MM.1S (cell line): ENCODE measurements around the gene CREBBP.

Experiments
- DNase-seq: peaks from one replicate; pipeline ENCODE4 v3.0.0-alpha.2; 2015
- H2AFZ ChIP-seq: fragments of 300-600 bp; sonication (generic); 2 replicates; pipeline ENCODE4 v1.6.0; 2016; ENCODE audit warnings: antibody characterized with exemption, low read length
- H3F3A ChIP-seq: fragments of 300-600 bp; sonication (generic); 2 replicates; pipeline ENCODE4 v1.6.1; 2016; ENCODE audit warnings: mild to moderate bottlenecking, antibody characterized with exemption, low read length, moderate library complexity, mixed read lengths; ENCODE audit not compliant: insufficient read depth
- H3K27ac ChIP-seq: fragments of 300-600 bp; sonication (generic); 2 replicates; pipeline ENCODE4 v1.5.1; 2016; ENCODE audit warnings: mild to moderate bottlenecking, low read length
- H3K27me3 ChIP-seq: fragments of 300-600 bp; sonication (generic); replicated peaks from 2 replicates; pipeline ENCODE4 v1.6.0; 2016; ENCODE audit warnings: low read length; ENCODE audit not compliant: insufficient read depth
- H3K36me3 ChIP-seq: fragments of 300-600 bp; sonication (generic); replicated peaks from 2 replicates; pipeline ENCODE4 v1.6.1; 2016; ENCODE audit warnings: mild to moderate bottlenecking, low read length, mixed read lengths; ENCODE audit not compliant: insufficient read depth
- H3K4me1 ChIP-seq: fragments of 300-600 bp; sonication (generic); 2 replicates; pipeline ENCODE4 v1.6.1; 2016; ENCODE audit warnings: low read length, mixed read lengths
- H3K4me2 ChIP-seq: fragments of 300-600 bp; sonication (generic); 2 replicates; pipeline ENCODE4 v1.6.0; 2016; ENCODE audit warnings: low read depth, low read length
- H3K4me3 ChIP-seq: fragments of 300-600 bp; sonication (generic); 2 replicates; pipeline ENCODE4 v1.5.1; 2016; ENCODE audit warnings: low read length, mixed read lengths
- H3K79me2 ChIP-seq: fragments of 300-600 bp; sonication (generic); 2 replicates; pipeline ENCODE4 v1.6.1; 2016; ENCODE audit warnings: mixed run types, low read length, mixed read lengths
- H3K9ac ChIP-seq: fragments of 300-600 bp; sonication (generic); 2 replicates; pipeline ENCODE4 v1.6.1; 2016; ENCODE audit warnings: low read length, mixed read lengths
- H3K9me2 ChIP-seq: fragments of 300-600 bp; sonication (generic); replicated peaks from 2 replicates; pipeline ENCODE4 v1.6.1; 2016; ENCODE audit warnings: mild to moderate bottlenecking, low read length, mixed read lengths; ENCODE audit not compliant: insufficient read depth
- H3K9me3 ChIP-seq: fragments of 300-600 bp; sonication (generic); replicated peaks from 2 replicates; pipeline ENCODE4 v1.6.1; 2016; ENCODE audit warnings: mild to moderate bottlenecking, low read length, mixed read lengths; ENCODE audit not compliant: insufficient read depth
- H4K20me1 ChIP-seq: fragments of 300-600 bp; sonication (generic); 2 replicates; pipeline ENCODE4 v1.6.1; 2016; ENCODE audit warnings: mild to moderate bottlenecking, low read length, moderate library complexity, mixed read lengths; ENCODE audit not compliant: insufficient read depth
- EZH2 ChIP-seq: fragments of 300-600 bp; sonication (generic); optimal IDR thresholded peaks from 2 replicates; pipeline ENCODE3; 2017; ENCODE audit warnings: low read depth, mild to moderate bottlenecking, antibody characterized with exemption, low read length, mixed read lengths
- EZH2phosphoT487 ChIP-seq: fragments of 300-600 bp; sonication (generic); IDR thresholded peaks from 2 replicates; pipeline ENCODE4 v1.6.1; 2018; ENCODE audit warnings: antibody characterized with exemption, low read length
- TF ChIP-seq, protein P1 (sequence below): fragments of 300-600 bp; sonication (generic); IDR thresholded peaks from 2 replicates; pipeline ENCODE4 v1.5.1; 2016; ENCODE audit warnings: antibody characterized with exemption, low read length, mixed read lengths

Gene CREBBP

DNA sequence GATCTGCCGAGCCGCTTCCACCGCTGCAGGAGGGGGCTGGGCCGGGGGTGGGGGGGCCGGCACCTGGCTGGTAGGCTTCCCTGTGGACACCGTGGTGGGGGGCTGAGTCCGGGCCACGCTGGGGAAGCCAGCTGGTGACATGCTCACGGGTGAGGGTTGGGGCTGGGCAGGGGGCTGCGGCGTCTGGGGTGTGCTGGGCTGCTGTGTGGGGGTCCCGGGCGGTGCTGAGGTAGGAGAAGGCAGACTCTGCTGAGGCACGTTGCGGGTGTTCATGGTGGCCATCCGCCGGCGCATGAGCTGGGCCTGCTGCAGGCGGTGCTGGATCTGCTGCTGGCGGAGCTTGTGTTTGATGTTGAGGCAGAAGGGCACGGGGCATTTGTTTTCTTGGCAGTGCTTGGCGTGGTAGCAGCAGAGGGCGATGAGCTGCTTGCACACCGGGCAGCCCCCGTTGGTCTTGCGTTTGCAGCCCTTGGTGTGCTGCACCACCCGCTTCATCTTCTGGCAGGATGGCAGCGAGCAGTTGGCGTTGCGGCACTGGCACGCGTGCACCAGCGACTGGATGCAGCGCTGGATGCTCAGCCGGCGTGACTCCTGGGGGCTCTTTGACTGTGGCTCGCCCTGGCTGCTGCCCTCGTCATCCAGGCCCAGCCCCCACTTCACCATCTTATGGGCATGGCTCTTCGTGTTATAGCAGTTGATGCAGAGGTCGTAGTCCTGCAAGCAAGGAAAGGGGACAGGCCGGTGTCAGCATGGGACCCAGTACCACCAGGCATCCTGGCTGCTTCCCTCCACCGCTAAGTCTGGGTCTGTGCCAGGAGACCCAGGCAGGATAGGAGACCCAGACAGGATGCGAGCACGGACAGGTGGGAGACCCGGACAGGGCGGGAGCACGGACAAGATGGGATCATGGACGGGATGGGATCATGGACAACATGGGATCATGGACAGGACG lies 151.1 kb downstream of the CREBBP start:
- no peaks in the 10 kb centered on the region for H3K4me1 ChIP-seq
- H3K4me3 ChIP-seq, result no peak overlapping the region
- no peak for TF ChIP-seq EZH2phosphoT487
- TF ChIP-seq, protein P1, sequence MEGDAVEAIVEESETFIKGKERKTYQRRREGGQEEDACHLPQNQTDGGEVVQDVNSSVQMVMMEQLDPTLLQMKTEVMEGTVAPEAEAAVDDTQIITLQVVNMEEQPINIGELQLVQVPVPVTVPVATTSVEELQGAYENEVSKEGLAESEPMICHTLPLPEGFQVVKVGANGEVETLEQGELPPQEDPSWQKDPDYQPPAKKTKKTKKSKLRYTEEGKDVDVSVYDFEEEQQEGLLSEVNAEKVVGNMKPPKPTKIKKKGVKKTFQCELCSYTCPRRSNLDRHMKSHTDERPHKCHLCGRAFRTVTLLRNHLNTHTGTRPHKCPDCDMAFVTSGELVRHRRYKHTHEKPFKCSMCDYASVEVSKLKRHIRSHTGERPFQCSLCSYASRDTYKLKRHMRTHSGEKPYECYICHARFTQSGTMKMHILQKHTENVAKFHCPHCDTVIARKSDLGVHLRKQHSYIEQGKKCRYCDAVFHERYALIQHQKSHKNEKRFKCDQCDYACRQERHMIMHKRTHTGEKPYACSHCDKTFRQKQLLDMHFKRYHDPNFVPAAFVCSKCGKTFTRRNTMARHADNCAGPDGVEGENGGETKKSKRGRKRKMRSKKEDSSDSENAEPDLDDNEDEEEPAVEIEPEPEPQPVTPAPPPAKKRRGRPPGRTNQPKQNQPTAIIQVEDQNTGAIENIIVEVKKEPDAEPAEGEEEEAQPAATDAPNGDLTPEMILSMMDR, result no peak
- no peak for TF ChIP-seq EZH2
- H3K79me2 ChIP-seq, result no peaks in the 10 kb centered on the region
- no peaks in the 10 kb centered on the region for H3F3A ChIP-seq
- H3K9me3 ChIP-seq, result no peaks in the 10 kb centered on the region
- peaks cover 3% of the 10 kb centered on the region for H3K36me3 ChIP-seq
- no peak overlapping the region for H3K27ac ChIP-seq
- DNase-seq, result no peak
- H3K9me2 ChIP-seq, result no peaks in the 10 kb centered on the region
- no peak overlapping the region for H3K9ac ChIP-seq
- no peaks in the 10 kb centered on the region for H3K27me3 ChIP-seq
- no peak overlapping the region for H2AFZ ChIP-seq
- no peaks in the 10 kb centered on the region for H4K20me1 ChIP-seq
- H3K4me2 ChIP-seq, result no peak overlapping the region

DNA sequence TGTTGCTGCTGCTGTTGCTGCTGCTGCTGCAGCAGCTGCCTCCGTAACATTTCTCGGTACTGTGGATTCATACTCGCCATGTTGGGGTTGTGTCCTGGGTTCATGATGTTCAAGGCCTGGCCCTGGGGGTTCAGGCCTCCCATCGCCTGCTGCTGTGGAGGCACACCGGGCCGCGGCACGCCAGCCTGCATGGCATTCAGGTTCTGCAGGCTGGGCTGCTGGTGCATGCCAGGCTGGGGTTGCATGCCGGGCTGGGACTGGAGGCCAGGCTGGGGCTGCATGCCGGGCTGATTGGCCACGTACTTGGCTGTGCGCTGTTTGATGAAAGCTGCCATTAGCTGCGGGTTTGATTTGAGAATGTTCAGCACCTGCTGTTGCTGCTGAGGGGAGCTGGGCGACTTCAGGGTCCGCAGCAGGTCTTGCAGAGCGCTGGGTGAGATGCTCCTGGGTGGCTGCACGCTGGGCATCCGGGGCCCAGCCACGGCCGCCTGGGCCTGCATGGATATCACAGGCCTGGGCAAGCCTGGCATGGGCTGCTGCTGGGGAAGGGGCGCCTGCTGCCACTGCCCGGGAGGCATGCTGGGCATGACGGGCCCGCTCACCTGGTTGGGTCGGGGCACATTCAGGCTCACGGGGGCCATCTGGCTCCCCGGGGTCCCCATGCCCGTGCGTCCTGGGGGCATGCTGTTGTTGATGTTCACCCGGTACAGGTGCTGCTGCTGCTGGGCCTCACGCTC lies 151.9 kb downstream of the CREBBP start:
- no peaks in the 10 kb centered on the region for H3F3A ChIP-seq
- H3K9me3 ChIP-seq, result no peaks in the 10 kb centered on the region
- no peak overlapping the region for H3K27ac ChIP-seq
- H3K9ac ChIP-seq, result no peak overlapping the region
- no peak overlapping the region for H3K4me2 ChIP-seq
- no peak overlapping the region for H3K4me3 ChIP-seq
- TF ChIP-seq EZH2phosphoT487, result no peak
- TF ChIP-seq, protein P1, result no peak
- no peak for TF ChIP-seq EZH2
- H2AFZ ChIP-seq, result no peak overlapping the region
- peaks cover 3% of the 10 kb centered on the region; the same call in 1 of the 2 replicates for H3K36me3 ChIP-seq
- DNase-seq, result no peak
- no peaks in the 10 kb centered on the region for H3K9me2 ChIP-seq
- H3K4me1 ChIP-seq, result no peaks in the 10 kb centered on the region
- no peaks in the 10 kb centered on the region for H4K20me1 ChIP-seq
- no peaks in the 10 kb centered on the region for H3K27me3 ChIP-seq
- H3K79me2 ChIP-seq, result no peaks in the 10 kb centered on the region

DNA sequence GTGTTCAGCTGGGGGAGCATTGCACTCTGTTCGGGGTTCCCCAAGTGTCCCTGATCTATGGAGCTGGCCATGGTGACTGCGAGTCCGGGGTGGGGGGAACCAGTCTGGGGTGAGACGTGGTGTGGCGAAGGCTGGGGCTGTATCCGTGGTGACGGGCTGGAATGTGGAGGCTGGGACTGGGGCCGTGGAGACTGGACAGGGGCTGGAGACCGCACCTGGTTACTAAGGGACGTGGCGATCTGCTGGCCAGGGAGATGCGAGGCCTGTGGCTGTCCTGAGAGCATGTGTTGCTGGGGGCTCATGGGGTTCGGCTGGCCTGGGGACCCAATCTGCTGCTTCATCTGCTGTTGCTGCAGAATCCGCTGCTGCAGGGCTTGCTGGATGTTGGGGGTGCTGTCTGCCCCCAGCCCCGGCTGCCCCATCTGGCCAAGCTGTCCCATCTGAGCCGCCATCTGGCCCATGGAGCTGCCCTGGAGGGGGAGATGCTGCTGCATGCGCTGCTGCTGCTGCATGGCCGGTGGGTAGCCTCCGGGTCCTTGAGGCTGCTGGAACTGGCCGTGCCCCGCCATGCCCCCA lies 152.6 kb downstream of the CREBBP start:
- H3K27me3 ChIP-seq, result no peaks in the 10 kb centered on the region
- no peak overlapping the region for H2AFZ ChIP-seq
- DNase-seq, result no peak
- TF ChIP-seq, protein P1, result no peak
- no peak for TF ChIP-seq EZH2
- no peak for TF ChIP-seq EZH2phosphoT487
- H3F3A ChIP-seq, result no peaks in the 10 kb centered on the region
- no peaks in the 10 kb centered on the region for H3K9me2 ChIP-seq
- no peak overlapping the region for H3K4me3 ChIP-seq
- H3K9me3 ChIP-seq, result no peaks in the 10 kb centered on the region
- no peak overlapping the region for H3K9ac ChIP-seq
- H3K4me1 ChIP-seq, result no peaks in the 10 kb centered on the region
- no peak overlapping the region for H3K4me2 ChIP-seq
- H3K79me2 ChIP-seq, result no peaks in the 10 kb centered on the region
- H3K27ac ChIP-seq, result no peak overlapping the region
- H3K36me3 ChIP-seq, result peaks cover 3% of the 10 kb centered on the region; the same call in 1 of the 2 replicates
- H4K20me1 ChIP-seq, result no peaks in the 10 kb centered on the region
